HL-60 (cell line): ENCODE measurements around the gene MEPCE.

Experiments used
- CTCF ChIP-seq: IDR thresholded peaks from one replicate; pipeline ENCODE4 v1.5.1; 2011; ENCODE audit warnings: low read length, control low read depth, inconsistent platforms; ENCODE audit not compliant: insufficient read depth
- GABPA ChIP-seq: IDR thresholded peaks from 2 replicates; pipeline ENCODE4 v1.6.1; 2012; ENCODE audit warnings: low read depth
- POLR2AphosphoS5 ChIP-seq: IDR thresholded peaks from 2 replicates; pipeline ENCODE4 v1.6.1; 2012; ENCODE audit warnings: low read depth
- SPI1 ChIP-seq: IDR thresholded peaks from 2 replicates; pipeline ENCODE4 v1.6.1; 2012; ENCODE audit warnings: low read depth, mild to moderate bottlenecking, borderline replicate concordance

- TF ChIP-seq CTCF (no peak), GABPA (no peak), POLR2AphosphoS5 (no peak), SPI1 (no peak)
These were observed 27.8 kb upstream of the MEPCE start for GRCh38 chr7:100401811-100402210.
